ENCODE results near the gene COPS9.

- TF ChIP-seq POLR2A (IDR thresholded peaks at IDR 0.05; ENCODE audit: low read depth, low read length) = no peak
- TF ChIP-seq POLR2AphosphoS5 (IDR thresholded peaks at IDR 0.05; ENCODE audit: low read depth, low read length) = no peak
- no peak for TF ChIP-seq TAF1 (IDR thresholded peaks at IDR 0.05; ENCODE audit: low read depth, low read length)
- no peak for TF ChIP-seq POU2F2 (IDR thresholded peaks at IDR 0.05; ENCODE audit: low read depth, low read length)
- TF ChIP-seq PAX5 (IDR thresholded peaks at IDR 0.05; ENCODE audit: insufficient read depth, low read length, severe bottlenecking) = no peak
- TF ChIP-seq SPI1 (IDR thresholded peaks at IDR 0.05; ENCODE audit: low read depth, low read length) = no peak
Measured at GRCh38 chr2:240123821-240124650, 12.1 kb downstream of the COPS9 start.
